GM10266 (cell line): ENCODE data around the gene KIAA1614.

Experiments used
- DNase-seq: peaks from one replicate; pipeline ENCODE4 v3.0.0; 2012; ENCODE audit errors: extremely low spot score
- CTCF ChIP-seq: IDR thresholded peaks from 2 replicates; pipeline ENCODE4 v1.5.1; 2012; ENCODE audit warnings: mild to moderate bottlenecking, low read depth; ENCODE audit not compliant: control insufficient read depth, insufficient read depth; ENCODE audit errors: missing control alignments

Gene KIAA1614

GRCh38 chr1:180929389-180929788, 16.7 kb downstream of the KIAA1614 start:
- no peak for TF ChIP-seq CTCF
- no peak for DNase-seq

GRCh38 chr1:180930687-180931086, 18.0 kb downstream of the KIAA1614 start:
- no peak for TF ChIP-seq CTCF
- DNase-seq: no peak

GRCh38 chr1:180931529-180931928, 18.8 kb downstream of the KIAA1614 start:
- no peak for TF ChIP-seq CTCF
- DNase-seq: no peak

GRCh38 chr1:180932378-180932777, 19.7 kb downstream of the KIAA1614 start:
- no peak for DNase-seq
- TF ChIP-seq CTCF: no peak

GRCh38 chr1:180933141-180933540, 20.4 kb downstream of the KIAA1614 start:
- no peak for DNase-seq
- no peak for TF ChIP-seq CTCF

- no peak for TF ChIP-seq CTCF
- DNase-seq: peak; percentile 63
Measured at GRCh38 chr1:180934563-180934962, 21.9 kb downstream of the KIAA1614 start.

GRCh38 chr1:180935326-180936109, 22.8 kb downstream of the KIAA1614 start:
- DNase-seq: peak; percentile 77
- TF ChIP-seq CTCF: no peak
